GM12878 (cell line): ENCODE results near the gene EPB42.
"Not testable (repeated sequence)": the region's sequence is repeated elsewhere in the genome, so short reads cannot be mapped to it uniquely, and the experiment has no call there.

Experiments
- CEBPB ChIP-seq, 2 experiments: fragments of 150-350 bp in 1 of 2; IDR thresholded peaks; 2 replicates each; pipeline ENCODE4 v1.6.1; 2012 to 2014; ENCODE audit warnings: low read depth in 2 of 2, low read length in 2 of 2, borderline replicate concordance in 1 of 2, inconsistent platforms in 1 of 2
- CTCF ChIP-seq, 3 experiments: IDR thresholded peaks in 2 of 3; conservative IDR thresholded peaks in 1 of 3; 2 replicates each; pipeline ENCODE4 v1.5.1; 2011; ENCODE audit warnings: low read depth in 3 of 3, low read length in 3 of 3, mild to moderate bottlenecking in 3 of 3, control low read depth in 2 of 3, moderate library complexity in 2 of 3, inconsistent platforms in 1 of 3, mixed read lengths in 1 of 3; ENCODE audit not compliant: control insufficient read depth in 2 of 3, insufficient read depth in 1 of 3; ENCODE audit errors: extremely low read depth in 1 of 3
- EZH2 ChIP-seq: IDR thresholded peaks from 2 replicates; pipeline ENCODE4 v1.6.1; 2012; ENCODE audit warnings: low read depth, mild to moderate bottlenecking, control low read depth, inconsistent platforms, low read length, borderline replicate concordance; ENCODE audit not compliant: control insufficient read depth
- NFYB ChIP-seq: IDR thresholded peaks from 2 replicates; pipeline ENCODE4 v1.6.1; 2011; ENCODE audit warnings: low read depth, mild to moderate bottlenecking, low read length, improper control_type of control experiment, moderate library complexity; ENCODE audit not compliant: insufficient read depth
- SIX5 ChIP-seq: IDR thresholded peaks from 2 replicates; pipeline ENCODE4 v1.6.1; 2011; ENCODE audit warnings: mild to moderate bottlenecking, low read depth, low read length, moderate library complexity; ENCODE audit not compliant: severe bottlenecking
- SMC3 ChIP-seq: IDR thresholded peaks from 2 replicates; pipeline ENCODE4 v1.6.1; 2011; ENCODE audit warnings: low read length, improper control_type of control experiment, borderline replicate concordance
- SP1 ChIP-seq: IDR thresholded peaks from one replicate; pipeline ENCODE4 v1.6.1; 2011; ENCODE audit warnings: low read depth, low read length
- ZBTB40 ChIP-seq: fragments of 450-650 bp; IDR thresholded peaks from 2 replicates; pipeline ENCODE4 v1.6.1; 2016; ENCODE audit warnings: mild to moderate bottlenecking, moderate library complexity, borderline replicate concordance

GRCh38 chr15:43198556-43198955 lies 22.3 kb downstream of the EPB42 start:
- not testable (repeated sequence) for TF ChIP-seq CEBPB (IDR thresholded peaks at IDR 0.05; ENCODE audit: borderline replicate concordance in 1 of 2, low read depth in 2 of 2, low read length in 2 of 2); EZH2; SP1; CTCF (IDR thresholded peaks at IDR 0.05 in 2 of 3, conservative IDR thresholded peaks at IDR 0.05 in 1 of 3; ENCODE audit: control insufficient read depth in 2 of 3, extremely low read depth in 1 of 3, insufficient read depth in 1 of 3, low read depth in 3 of 3, low read length in 3 of 3); ZBTB40; NFYB; SMC3; SIX5
